Mesendoderm (in vitro differentiated cells): Measurements from ENCODE around the gene CISD1.
A peak's percentile ranks its signal among the peaks of the same experiment; 100 is the strongest.

ENCODE experiments used
- DNase-seq: peaks from one replicate; pipeline ENCODE4 v3.0.0; 2013
- H2AK5ac ChIP-seq: 2 replicates; pipeline ENCODE4 v1.6.1; 2013; ENCODE audit warnings: low read length, inconsistent platforms
- H2BK120ac ChIP-seq: 2 replicates; pipeline ENCODE4 v1.6.1; 2013; ENCODE audit warnings: low read depth, mild to moderate bottlenecking, low read length, moderate library complexity, mixed read lengths
- H2BK15ac ChIP-seq: replicated peaks from 2 replicates; pipeline ENCODE4 v1.6.1; 2013; ENCODE audit warnings: low read depth, mild to moderate bottlenecking, moderate library complexity
- H2BK5ac ChIP-seq: 2 replicates; pipeline ENCODE4 v1.6.1; 2013; ENCODE audit warnings: low read length, inconsistent platforms
- H3K18ac ChIP-seq: 2 replicates; pipeline ENCODE4 v1.6.1; 2013; ENCODE audit warnings: mild to moderate bottlenecking, low read length, mixed read lengths
- H3K23ac ChIP-seq: one replicate; pipeline ENCODE4 v1.6.1; 2013; ENCODE audit warnings: low read length
- H3K27ac ChIP-seq: 2 replicates; pipeline ENCODE4 v1.5.1; 2013; ENCODE audit warnings: low read depth, mild to moderate bottlenecking, inconsistent platforms, low read length, moderate library complexity
- H3K27me3 ChIP-seq: 2 replicates; pipeline ENCODE4 v1.6.1; 2013; ENCODE audit warnings: low read length, control low read depth, mild to moderate bottlenecking, inconsistent platforms; ENCODE audit not compliant: insufficient read depth, poor library complexity
- H3K36me3 ChIP-seq: 2 replicates; pipeline ENCODE4 v1.6.1; 2013; ENCODE audit warnings: low read length, inconsistent platforms; ENCODE audit not compliant: control insufficient read depth, insufficient read depth
- H3K4ac ChIP-seq: one replicate; pipeline ENCODE4 v1.6.1; 2013; ENCODE audit warnings: low read depth, mild to moderate bottlenecking, low read length, moderate library complexity
- H3K4me1 ChIP-seq: 2 replicates; pipeline ENCODE4 v1.6.1; 2013; ENCODE audit warnings: low read depth, low read length, inconsistent platforms; ENCODE audit not compliant: control insufficient read depth
- H3K4me2 ChIP-seq: 2 replicates; pipeline ENCODE4 v1.6.1; 2013; ENCODE audit warnings: low read length
- H3K4me3 ChIP-seq: 2 replicates; pipeline ENCODE4 v1.5.1; 2013; ENCODE audit warnings: mild to moderate bottlenecking, low read length
- H3K56ac ChIP-seq: one replicate; pipeline ENCODE4 v1.6.1; 2013; ENCODE audit warnings: low read length
- H3K79me1 ChIP-seq: 2 replicates; pipeline ENCODE4 v1.6.1; 2013; ENCODE audit warnings: low read length, inconsistent platforms
- H3K79me2 ChIP-seq: 2 replicates; pipeline ENCODE4 v1.6.1; 2013; ENCODE audit warnings: mild to moderate bottlenecking, low read length; ENCODE audit not compliant: control insufficient read depth, insufficient read depth
- H3K9ac ChIP-seq: 2 replicates; pipeline ENCODE4 v1.6.1; 2013; ENCODE audit warnings: low read length, inconsistent platforms
- H4K5ac ChIP-seq: one replicate; pipeline ENCODE4 v1.6.1; 2013; ENCODE audit warnings: low read length
- H4K8ac ChIP-seq: one replicate; pipeline ENCODE4 v1.6.1; 2013; ENCODE audit warnings: low read depth, mild to moderate bottlenecking, control low read depth, low read length, moderate library complexity
- WGBS: extraction: QIAGEN DNeasy Blood & Tissue Kit; methylation state at CpG from one replicate; pipeline ENCODE4 v1.1.7; 2013; ENCODE audit warnings: low lambda C conversion rate, missing lambda C conversion rate; ENCODE audit not compliant: insufficient coverage; ENCODE audit errors: extremely low coverage; 5-methylcytosine and 5-hydroxymethylcytosine counted together

Gene CISD1

GRCh38 chr10:58266003-58266825 lies 2.7 kb upstream of the CISD1 start:
- no peaks in the 10 kb centered on the region for H3K36me3 ChIP-seq
- H2AK5ac ChIP-seq: no peak overlapping the region
- H3K9ac ChIP-seq: peak overlapping the region; percentile 79
- H3K27ac ChIP-seq: peak overlapping the region; percentile 20
- WGBS: no CpG with 5 or more reads among the region's 14 CpGs
- H3K4ac ChIP-seq: no peak overlapping the region
- no peak overlapping the region for H4K5ac ChIP-seq
- no peaks in the 10 kb centered on the region for H3K4me1 ChIP-seq
- H3K4me2 ChIP-seq: peak overlapping the region; percentile 74
- H2BK5ac ChIP-seq: no peak overlapping the region
- H3K79me1 ChIP-seq: peaks cover 2% of the 10 kb centered on the region
- no peak overlapping the region for H2BK15ac ChIP-seq
- H3K18ac ChIP-seq: no peak overlapping the region
- H3K4me3 ChIP-seq: peak overlapping the region; percentile 72
- H3K79me2 ChIP-seq: peaks cover 18% of the 10 kb centered on the region
- H3K27me3 ChIP-seq: no peaks in the 10 kb centered on the region
- no peak overlapping the region for H2BK120ac ChIP-seq
- H4K8ac ChIP-seq: no peak overlapping the region
- no peak overlapping the region for H3K23ac ChIP-seq
- H3K56ac ChIP-seq: peak overlapping the region; percentile 72
- peak; percentile 30 for DNase-seq

- no peak overlapping the region for H4K5ac ChIP-seq
- H3K79me2 ChIP-seq: peaks cover 18% of the 10 kb centered on the region
- H3K4ac ChIP-seq: no peak overlapping the region
- no peak overlapping the region for H4K8ac ChIP-seq
- no peaks in the 10 kb centered on the region for H3K36me3 ChIP-seq
- peak overlapping the region; percentile 91 for H3K18ac ChIP-seq
- DNase-seq: peak; percentile 60
- no peaks in the 10 kb centered on the region for H3K27me3 ChIP-seq
- H3K4me1 ChIP-seq: no peaks in the 10 kb centered on the region
- no peak overlapping the region for H2AK5ac ChIP-seq
- H3K27ac ChIP-seq: peak overlapping the region; percentile 81
- H2BK120ac ChIP-seq: no peak overlapping the region
- peak overlapping the region; percentile 96 for H3K56ac ChIP-seq
- peak overlapping the region; percentile 97 for H3K23ac ChIP-seq
- H3K4me3 ChIP-seq: peak overlapping the region; percentile 72
- peak overlapping the region; percentile 79 for H3K9ac ChIP-seq
- H3K79me1 ChIP-seq: peaks cover 2% of the 10 kb centered on the region
- H3K4me2 ChIP-seq: peak overlapping the region; percentile 74
- WGBS: no CpG with 5 or more reads among the region's 53 CpGs
- H2BK15ac ChIP-seq: no peak overlapping the region
- H2BK5ac ChIP-seq: peak overlapping the region; percentile 73
These were observed 1.9 kb upstream of the CISD1 start for GRCh38 chr10:58266826-58267712.

- Histone ChIP-seq H2BK5ac (peak within 1 kb of the TSS; percentile 73), H3K27ac (peak within 1 kb of the TSS; percentile 81), H3K4me1 (no peaks in the 10 kb centered on the region), H3K27me3 (no peaks in the 10 kb centered on the region), H2BK15ac (no peak within 1 kb of the TSS), H4K5ac (no peak within 1 kb of the TSS), H3K4me3 (peak within 1 kb of the TSS; percentile 72), H3K56ac (peak within 1 kb of the TSS; percentile 96), H3K18ac (peak within 1 kb of the TSS; percentile 91), H4K8ac (no peak within 1 kb of the TSS), H2BK120ac (no peak within 1 kb of the TSS), H2AK5ac (no peak within 1 kb of the TSS), H3K4ac (no peak within 1 kb of the TSS), H3K36me3 (no peaks in the 10 kb centered on the region), H3K9ac (peak within 1 kb of the TSS; percentile 82), H3K23ac (peak within 1 kb of the TSS; percentile 97), H3K79me2 (peaks cover 16% of the 10 kb centered on the region), H3K79me1 (peaks cover 2% of the 10 kb centered on the region), H3K4me2 (peak within 1 kb of the TSS; percentile 86)
- DNase-seq: peak; percentile 94
- no CpG with 5 or more reads among the region's 76 CpGs for WGBS
These were observed 1.1 kb upstream of the CISD1 start, which contains the start of gene IPMK for GRCh38 chr10:58267713-58268453. Gene IPMK (minus strand): TSS chr10:58267894. CDS start chr10:58267611, 283 bp downstream.

GRCh38 chr10:58268454-58268945 lies 462 bp upstream of the CISD1 start:
- H3K23ac ChIP-seq: no peak overlapping the region
- no peaks in the 10 kb centered on the region for H3K27me3 ChIP-seq
- no peaks in the 10 kb centered on the region for H3K4me1 ChIP-seq
- H2AK5ac ChIP-seq: no peak overlapping the region
- H3K18ac ChIP-seq: no peak overlapping the region
- no peak overlapping the region for H4K5ac ChIP-seq
- no peak for DNase-seq
- peaks cover under 1% of the 10 kb centered on the region for H3K79me1 ChIP-seq
- peak overlapping the region; percentile 86 for H3K4me2 ChIP-seq
- no peak overlapping the region for H4K8ac ChIP-seq
- no peak overlapping the region for H2BK120ac ChIP-seq
- peak overlapping the region; percentile 63 for H3K4me3 ChIP-seq
- H3K27ac ChIP-seq: peak overlapping the region; percentile 4
- H3K36me3 ChIP-seq: no peaks in the 10 kb centered on the region
- peak overlapping the region; percentile 89 for H3K56ac ChIP-seq
- peaks cover 12% of the 10 kb centered on the region for H3K79me2 ChIP-seq
- H2BK15ac ChIP-seq: no peak overlapping the region
- H3K9ac ChIP-seq: peak overlapping the region; percentile 82
- no peak overlapping the region for H3K4ac ChIP-seq
- no peak overlapping the region for H2BK5ac ChIP-seq
- WGBS: no CpG with 5 or more reads among the region's 13 CpGs

GRCh38 chr10:58269782-58270290 lies 874 bp downstream of the CISD1 start:
- Histone ChIP-seq H3K4me2 (peak overlapping the region; percentile 79), H3K4me3 (peak overlapping the region; percentile 71), H4K8ac (no peak overlapping the region), H3K9ac (peak overlapping the region; percentile 69), H3K4me1 (no peaks in the 10 kb centered on the region), H3K79me2 (peaks cover 10% of the 10 kb centered on the region), H2AK5ac (no peak overlapping the region), H3K56ac (peak overlapping the region; percentile 95), H4K5ac (no peak overlapping the region), H3K23ac (no peak overlapping the region), H2BK15ac (no peak overlapping the region), H3K27ac (no peak overlapping the region), H3K36me3 (no peaks in the 10 kb centered on the region), H2BK5ac (no peak overlapping the region), H2BK120ac (no peak overlapping the region), H3K18ac (no peak overlapping the region), H3K27me3 (no peaks in the 10 kb centered on the region), H3K4ac (no peak overlapping the region), H3K79me1 (peaks cover 2% of the 10 kb centered on the region)
- no CpG with 5 or more reads among the region's 12 CpGs for WGBS
- no peak for DNase-seq
